ENCODE data around the gene SORCS1.

- TF ChIP-seq, protein P1, sequence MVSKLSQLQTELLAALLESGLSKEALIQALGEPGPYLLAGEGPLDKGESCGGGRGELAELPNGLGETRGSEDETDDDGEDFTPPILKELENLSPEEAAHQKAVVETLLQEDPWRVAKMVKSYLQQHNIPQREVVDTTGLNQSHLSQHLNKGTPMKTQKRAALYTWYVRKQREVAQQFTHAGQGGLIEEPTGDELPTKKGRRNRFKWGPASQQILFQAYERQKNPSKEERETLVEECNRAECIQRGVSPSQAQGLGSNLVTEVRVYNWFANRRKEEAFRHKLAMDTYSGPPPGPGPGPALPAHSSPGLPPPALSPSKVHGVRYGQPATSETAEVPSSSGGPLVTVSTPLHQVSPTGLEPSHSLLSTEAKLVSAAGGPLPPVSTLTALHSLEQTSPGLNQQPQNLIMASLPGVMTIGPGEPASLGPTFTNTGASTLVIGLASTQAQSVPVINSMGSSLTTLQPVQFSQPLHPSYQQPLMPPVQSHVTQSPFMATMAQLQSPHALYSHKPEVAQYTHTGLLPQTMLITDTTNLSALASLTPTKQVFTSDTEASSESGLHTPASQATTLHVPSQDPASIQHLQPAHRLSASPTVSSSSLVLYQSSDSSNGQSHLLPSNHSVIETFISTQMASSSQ (IDR thresholded peaks at IDR 0.05; ENCODE audit: low read depth): no peak
- TF ChIP-seq, protein P1 (CRISPR knock-in tag; IDR thresholded peaks at IDR 0.05; ENCODE audit: borderline replicate concordance): no peak
- TF ChIP-seq TBX2 (CRISPR knock-in tag; IDR thresholded peaks at IDR 0.05; ENCODE audit: borderline replicate concordance) (no peak), REL (CRISPR knock-in tag; conservative IDR thresholded peaks at IDR 0.05) (no peak), ZNF350 (CRISPR knock-in tag; IDR thresholded peaks at IDR 0.05; ENCODE audit: borderline replicate concordance, low read depth) (no peak), ZNF335 (CRISPR knock-in tag; IDR thresholded peaks at IDR 0.05) (no peak), BHLHE40 (IDR thresholded peaks at IDR 0.05; ENCODE audit: low read length) (no peak), GABPA (IDR thresholded peaks at IDR 0.05; ENCODE audit: low read depth, low read length) (no peak), GABPA (CRISPR knock-in tag; IDR thresholded peaks at IDR 0.05; ENCODE audit: low read depth) (no peak), KAT2B (IDR thresholded peaks at IDR 0.05; ENCODE audit: borderline replicate concordance, low read depth, low read length) (no peak), MED13 (CRISPR knock-in tag; IDR thresholded peaks at IDR 0.05) (no peak), FOSL1 (CRISPR knock-in tag; IDR thresholded peaks at IDR 0.05; ENCODE audit: borderline replicate concordance) (no peak), ZNF280B (CRISPR knock-in tag; IDR thresholded peaks at IDR 0.05; ENCODE audit: borderline replicate concordance) (no peak)
- TF ChIP-seq, protein P2, sequence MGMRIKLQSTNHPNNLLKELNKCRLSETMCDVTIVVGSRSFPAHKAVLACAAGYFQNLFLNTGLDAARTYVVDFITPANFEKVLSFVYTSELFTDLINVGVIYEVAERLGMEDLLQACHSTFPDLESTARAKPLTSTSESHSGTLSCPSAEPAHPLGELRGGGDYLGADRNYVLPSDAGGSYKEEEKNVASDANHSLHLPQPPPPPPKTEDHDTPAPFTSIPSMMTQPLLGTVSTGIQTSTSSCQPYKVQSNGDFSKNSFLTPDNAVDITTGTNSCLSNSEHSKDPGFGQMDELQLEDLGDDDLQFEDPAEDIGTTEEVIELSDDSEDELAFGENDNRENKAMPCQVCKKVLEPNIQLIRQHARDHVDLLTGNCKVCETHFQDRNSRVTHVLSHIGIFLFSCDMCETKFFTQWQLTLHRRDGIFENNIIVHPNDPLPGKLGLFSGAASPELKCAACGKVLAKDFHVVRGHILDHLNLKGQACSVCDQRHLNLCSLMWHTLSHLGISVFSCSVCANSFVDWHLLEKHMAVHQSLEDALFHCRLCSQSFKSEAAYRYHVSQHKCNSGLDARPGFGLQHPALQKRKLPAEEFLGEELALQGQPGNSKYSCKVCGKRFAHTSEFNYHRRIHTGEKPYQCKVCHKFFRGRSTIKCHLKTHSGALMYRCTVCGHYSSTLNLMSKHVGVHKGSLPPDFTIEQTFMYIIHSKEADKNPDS (CRISPR knock-in tag; IDR thresholded peaks at IDR 0.05): no peak
- TF ChIP-seq, protein P3, sequence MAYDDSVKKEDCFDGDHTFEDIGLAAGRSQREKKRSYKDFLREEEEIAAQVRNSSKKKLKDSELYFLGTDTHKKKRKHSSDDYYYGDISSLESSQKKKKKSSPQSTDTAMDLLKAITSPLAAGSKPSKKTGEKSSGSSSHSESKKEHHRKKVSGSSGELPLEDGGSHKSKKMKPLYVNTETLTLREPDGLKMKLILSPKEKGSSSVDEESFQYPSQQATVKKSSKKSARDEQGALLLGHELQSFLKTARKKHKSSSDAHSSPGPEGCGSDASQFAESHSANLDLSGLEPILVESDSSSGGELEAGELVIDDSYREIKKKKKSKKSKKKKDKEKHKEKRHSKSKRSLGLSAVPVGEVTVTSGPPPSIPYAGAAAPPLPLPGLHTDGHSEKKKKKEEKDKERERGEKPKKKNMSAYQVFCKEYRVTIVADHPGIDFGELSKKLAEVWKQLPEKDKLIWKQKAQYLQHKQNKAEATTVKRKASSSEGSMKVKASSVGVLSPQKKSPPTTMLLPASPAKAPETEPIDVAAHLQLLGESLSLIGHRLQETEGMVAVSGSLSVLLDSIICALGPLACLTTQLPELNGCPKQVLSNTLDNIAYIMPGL (CRISPR knock-in tag; IDR thresholded peaks at IDR 0.05; ENCODE audit: borderline replicate concordance in 1 of 2, low read depth in 1 of 2): no peak
- TF ChIP-seq, protein P4, sequence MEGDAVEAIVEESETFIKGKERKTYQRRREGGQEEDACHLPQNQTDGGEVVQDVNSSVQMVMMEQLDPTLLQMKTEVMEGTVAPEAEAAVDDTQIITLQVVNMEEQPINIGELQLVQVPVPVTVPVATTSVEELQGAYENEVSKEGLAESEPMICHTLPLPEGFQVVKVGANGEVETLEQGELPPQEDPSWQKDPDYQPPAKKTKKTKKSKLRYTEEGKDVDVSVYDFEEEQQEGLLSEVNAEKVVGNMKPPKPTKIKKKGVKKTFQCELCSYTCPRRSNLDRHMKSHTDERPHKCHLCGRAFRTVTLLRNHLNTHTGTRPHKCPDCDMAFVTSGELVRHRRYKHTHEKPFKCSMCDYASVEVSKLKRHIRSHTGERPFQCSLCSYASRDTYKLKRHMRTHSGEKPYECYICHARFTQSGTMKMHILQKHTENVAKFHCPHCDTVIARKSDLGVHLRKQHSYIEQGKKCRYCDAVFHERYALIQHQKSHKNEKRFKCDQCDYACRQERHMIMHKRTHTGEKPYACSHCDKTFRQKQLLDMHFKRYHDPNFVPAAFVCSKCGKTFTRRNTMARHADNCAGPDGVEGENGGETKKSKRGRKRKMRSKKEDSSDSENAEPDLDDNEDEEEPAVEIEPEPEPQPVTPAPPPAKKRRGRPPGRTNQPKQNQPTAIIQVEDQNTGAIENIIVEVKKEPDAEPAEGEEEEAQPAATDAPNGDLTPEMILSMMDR (CRISPR knock-in tag; IDR thresholded peaks at IDR 0.05): no peak
Measured at GRCh38 chr10:106577756-106578155, 586.8 kb downstream of the SORCS1 start.

Data from HepG2 (cell line).